HCT116 (cell line): ENCODE data around the gene IL20RA. TPM values are rescaled to one million over a fixed set of nuclear protein-coding genes. Genes with fewer than 3 reads are reported as not detected.

Source experiments
- ATAC-seq: fragments of 200-7000 bp; cut with Tn5 transposase; 2 replicates; pipeline ENCODE4 v1.9.1; 2020; ENCODE audit warnings: mild to moderate bottlenecking, moderate library complexity
- BruUV-seq: library from RNA; stranded (reverse); fragments of 400-500 nt; replicated peaks from 2 replicates; lab custom pipeline; 2021; lab: Mats Ljungman, UMichigan
- CTCF ChIA-PET: fragments of 300-600 bp; sonication (Branson Sonifier 250); formaldehyde crosslinking; loops from one replicate; lab custom pipeline; 2021; ENCODE audit warnings: antibody characterized with exemption; lab: Charles Lee
- POLR2A ChIA-PET: fragments of 300-600, 350-600 bp; sonication (Branson Sonifier 250); formaldehyde crosslinking; loops from one replicate; lab custom pipeline; 2021; ENCODE audit warnings: antibody characterized with exemption; lab: Charles Lee
- RAD21 ChIA-PET, 2 experiments: fragments of 300-600 bp; sonication (Branson Sonifier 250); formaldehyde crosslinking; loops; one replicate each; lab custom pipeline; 2023; ENCODE audit warnings: low total read pairs in 2 of 2; ENCODE audit not compliant: uncharacterized antibody in 2 of 2, unreplicated experiment in 2 of 2, low non-redundant PET in 1 of 2; lab: Charles Lee
- DNase-seq: peaks from one replicate; pipeline ENCODE4 v3.0.0-alpha.2; 2010; ENCODE audit warnings: low read depth, low spot score
- H2AFZ ChIP-seq: fragments of 200-600 bp; shearing (Covaris generic), sonication (generic); 2 replicates; pipeline ENCODE4 v1.6.1; 2017; ENCODE audit warnings: low read depth, mixed run types, mixed read lengths, antibody characterized with exemption, low read length; ENCODE audit not compliant: poor library complexity, severe bottlenecking
- H3K27ac ChIP-seq: 2 replicates; pipeline ENCODE4 v1.5.1; 2012; ENCODE audit warnings: low read depth, low read length
- H3K27me3 ChIP-seq: fragments of 200-600 bp; sonication (generic); 2 replicates; pipeline ENCODE4 v1.6.1; 2016; ENCODE audit warnings: mixed run types, low read length, mixed read lengths; ENCODE audit not compliant: insufficient read depth
- H3K36me3 ChIP-seq, 2 experiments: fragments of 200-500 bp in 1 of 2; fragments of 200-600 bp in 1 of 2; sonication (Bioruptor generic) in 1 of 2; sonication (generic) in 1 of 2; 2 replicates each; pipeline versions ENCODE4 v1.5.1 to v1.6.1; 2014 to 2016; ENCODE audit warnings: low read length in 2 of 2, inconsistent platforms in 1 of 2, mixed read lengths in 1 of 2, mixed run types in 1 of 2; ENCODE audit not compliant: insufficient read depth in 2 of 2, control insufficient read depth in 1 of 2
- H3K4me1 ChIP-seq, 2 experiments: fragments of 200-600 bp in 1 of 2; sonication (generic) in 1 of 2; 2 replicates each; pipeline versions ENCODE4 v1.5.1 to v1.6.1; 2012 to 2017; ENCODE audit warnings: low read length in 2 of 2, inconsistent platforms in 1 of 2, mild to moderate bottlenecking in 1 of 2, mixed read lengths in 1 of 2, mixed run types in 1 of 2, moderate library complexity in 1 of 2; ENCODE audit not compliant: insufficient read depth in 2 of 2, control insufficient read depth in 1 of 2
- H3K4me2 ChIP-seq: fragments of 200-600 bp; sonication (generic); 2 replicates; pipeline ENCODE4 v1.6.1; 2017; ENCODE audit warnings: mixed run types, low read length, mixed read lengths
- H3K4me3 ChIP-seq, 2 experiments: fragments of 200-600 bp in 1 of 2; sonication (generic) in 1 of 2; replicated peaks in 1 of 2; 2 replicates each; pipeline ENCODE4 v1.5.1; 2011 to 2016; ENCODE audit warnings: low read length in 2 of 2, control low read depth in 1 of 2, low read depth in 1 of 2, mild to moderate bottlenecking in 1 of 2, mixed read lengths in 1 of 2, mixed run types in 1 of 2
- H3K79me2 ChIP-seq: fragments of 200-600 bp; sonication (generic); 2 replicates; pipeline ENCODE4 v1.6.1; 2017; ENCODE audit warnings: mild to moderate bottlenecking, mixed run types, low read length, moderate library complexity, mixed read lengths; ENCODE audit not compliant: insufficient read depth
- H3K9ac ChIP-seq: fragments of 200-600 bp; sonication (generic); 2 replicates; pipeline ENCODE4 v1.6.1; 2016; ENCODE audit warnings: low read length, mixed read lengths
- H3K9me2 ChIP-seq: fragments of 200-600 bp; sonication (generic), shearing (Covaris generic); 2 replicates; pipeline ENCODE4 v1.6.1; 2017; ENCODE audit warnings: mixed run types, mild to moderate bottlenecking, moderate library complexity; ENCODE audit not compliant: insufficient read depth
- H3K9me3 ChIP-seq, 2 experiments: fragments of 200-500 bp in 1 of 2; fragments of 200-600 bp in 1 of 2; sonication (Bioruptor generic) in 1 of 2; sonication (generic) in 1 of 2; 2 replicates each; pipeline ENCODE4 v1.6.1; 2014 to 2017; ENCODE audit warnings: low read length in 2 of 2, mixed read lengths in 2 of 2, inconsistent platforms in 1 of 2, low read depth in 1 of 2, mild to moderate bottlenecking in 1 of 2, mixed run types in 1 of 2, moderate library complexity in 1 of 2; ENCODE audit not compliant: control insufficient read depth in 1 of 2, insufficient read depth in 1 of 2
- H4K20me1 ChIP-seq: fragments of 200-600 bp; sonication (generic), shearing (Covaris generic); 2 replicates; pipeline ENCODE4 v1.6.1; 2017; ENCODE audit warnings: mixed run types, mild to moderate bottlenecking, moderate library complexity; ENCODE audit not compliant: insufficient read depth
- ATF3 ChIP-seq: IDR thresholded peaks from 2 replicates; pipeline ENCODE4 v1.6.1; 2012
- CBX3 ChIP-seq: IDR thresholded peaks from 2 replicates; pipeline ENCODE4 v1.6.1; 2012; ENCODE audit warnings: low read depth
- CEBPB ChIP-seq: IDR thresholded peaks from 2 replicates; pipeline ENCODE4 v1.6.1; 2012; ENCODE audit warnings: low read depth
- CTCF ChIP-seq, 3 experiments: fragments of 200-600 bp in 1 of 3; sonication (generic) in 1 of 3; IDR thresholded peaks in 2 of 3; conservative IDR thresholded peaks in 1 of 3; 2 replicates each; pipeline ENCODE4 v1.5.1; 2012 to 2017; ENCODE audit warnings: low read depth in 2 of 3, low read length in 2 of 3, antibody characterized with exemption in 1 of 3, borderline replicate concordance in 1 of 3, control low read depth in 1 of 3, mild to moderate bottlenecking in 1 of 3, mixed read lengths in 1 of 3, mixed run types in 1 of 3, moderate library complexity in 1 of 3; ENCODE audit not compliant: insufficient read depth in 1 of 3
- ELF1 ChIP-seq: IDR thresholded peaks from 2 replicates; pipeline ENCODE4 v1.6.1; 2012; ENCODE audit warnings: low read depth, borderline replicate concordance
- EZH2phosphoT487 ChIP-seq: fragments of 200-600 bp; IDR thresholded peaks from 2 replicates; pipeline ENCODE4 v1.6.1; 2018; ENCODE audit warnings: antibody characterized with exemption, borderline replicate concordance
- FOSL1 ChIP-seq: IDR thresholded peaks from 2 replicates; pipeline ENCODE4 v1.6.1; 2012; ENCODE audit warnings: low read depth
- JUND ChIP-seq: IDR thresholded peaks from 2 replicates; pipeline ENCODE4 v1.6.1; 2012
- POLR2A ChIP-seq: IDR thresholded peaks from 2 replicates; pipeline ENCODE4 v1.7.0; 2011; ENCODE audit warnings: borderline replicate concordance; ENCODE audit not compliant: insufficient read depth, insufficient read length; ENCODE audit errors: extremely low read depth
- REST ChIP-seq: IDR thresholded peaks from 2 replicates; pipeline ENCODE4 v1.6.1; 2012; ENCODE audit warnings: low read depth
- SIN3A ChIP-seq: IDR thresholded peaks from 2 replicates; pipeline ENCODE4 v1.6.1; 2012; ENCODE audit warnings: low read depth
- SP1 ChIP-seq: IDR thresholded peaks from 2 replicates; pipeline ENCODE4 v1.6.1; 2012; ENCODE audit warnings: low read depth
- TCF7L2 ChIP-seq: IDR thresholded peaks from 2 replicates; pipeline ENCODE4 v1.7.0; 2011; ENCODE audit warnings: borderline replicate concordance, inconsistent platforms; ENCODE audit not compliant: insufficient read depth, insufficient read length; ENCODE audit errors: extremely low read depth
- YY1 ChIP-seq: IDR thresholded peaks from 2 replicates; pipeline ENCODE4 v1.6.1; 2011; ENCODE audit warnings: low read length, low read depth, moderate library complexity, mild to moderate bottlenecking; ENCODE audit not compliant: insufficient replicate concordance; ENCODE audit errors: extremely low read depth
- ZNF274 ChIP-seq: fragments of 200-500 bp; sonication (Bioruptor generic); IDR thresholded peaks from 2 replicates; pipeline ENCODE4 v1.6.1; 2014; ENCODE audit warnings: mild to moderate bottlenecking, low read depth, low read length, inconsistent platforms
- intact Hi-C: fragments of 100-400 bp; cut with micrococcal nuclease; formaldehyde crosslinking; loops from 2 replicates; pipeline ENCODE4 v1.10.0; 2022
- total RNA-seq: library from RNA; stranded (reverse); gene quantifications from one replicate; pipeline ENCODE4 v1.2.1, GENCODE V29; 2021; ENCODE audit not compliant: unreplicated experiment

Gene IL20RA
- total RNA-seq, 1 experiment from 2014 or later, result 1.1 TPM

GRCh38 chr6:137046871-137047412 lies 2.2 kb upstream of the IL20RA start:
- RAD21 ChIA-PET, result no interaction called here
- H2AFZ ChIP-seq, result no peak overlapping the region
- H3K4me3 ChIP-seq, result no peak overlapping the region
- no peaks in the 10 kb centered on the region for H3K9me3 ChIP-seq
- no peak for ATAC-seq
- no peak overlapping the region for H3K9ac ChIP-seq
- POLR2A ChIA-PET, result no interaction called here
- BruUV-seq, result no TSS peak
- no peaks in the 10 kb centered on the region for H3K9me2 ChIP-seq
- CTCF ChIA-PET, result no interaction called here
- no peak overlapping the region for H3K4me2 ChIP-seq
- peaks cover 5% of the 10 kb centered on the region; the same call in 1 of the 2 replicates for H3K27me3 ChIP-seq
- no peak for TF ChIP-seq REST
- no peak for TF ChIP-seq CEBPB
- H3K36me3 ChIP-seq, result no peaks in the 10 kb centered on the region
- no peaks in the 10 kb centered on the region for H4K20me1 ChIP-seq
- no peaks in the 10 kb centered on the region for H3K79me2 ChIP-seq
- H3K27ac ChIP-seq, result no peak overlapping the region
- intact Hi-C loops, result no loop called here
- DNase-seq, result no peak
- peaks cover 4 to 23% of the 10 kb centered on the region in 2 experiments; a peak in 3 of 4 replicates for H3K4me1 ChIP-seq

- H3K9me2 ChIP-seq, result no peaks in the 10 kb centered on the region
- BruUV-seq, result no TSS peak
- POLR2A ChIA-PET, result no interaction called here
- ATAC-seq, result no peak
- no peaks in the 10 kb centered on the region for H4K20me1 ChIP-seq
- intact Hi-C loops, result no loop called here
- H3K4me1 ChIP-seq, result peaks cover 2 to 15% of the 10 kb centered on the region in 2 experiments; a peak in 3 of 4 replicates
- no peak for DNase-seq
- CTCF ChIA-PET, result no interaction called here
- H3K36me3 ChIP-seq, result no peaks in the 10 kb centered on the region
- no peak overlapping the region for H3K27ac ChIP-seq
- no peak overlapping the region for H3K9ac ChIP-seq
- H3K4me3 ChIP-seq, result peak overlapping the region in 1 of 2 experiments; percentile 68; a peak in 3 of 4 replicates
- H3K27me3 ChIP-seq, result peaks cover 5% of the 10 kb centered on the region; the same call in 1 of the 2 replicates
- RAD21 ChIA-PET, result no interaction called here
- H3K9me3 ChIP-seq, result no peaks in the 10 kb centered on the region
- no peaks in the 10 kb centered on the region for H3K79me2 ChIP-seq
- peak overlapping the region; percentile 91 for H3K4me2 ChIP-seq
- H2AFZ ChIP-seq, result peak overlapping the region; percentile 6
- TF ChIP-seq POLR2A, result no peak
- no peak for TF ChIP-seq ZNF274
- no peak for TF ChIP-seq ELF1
- no peak for TF ChIP-seq ATF3
- no peak for TF ChIP-seq EZH2phosphoT487
- TF ChIP-seq TCF7L2, result no peak
- TF ChIP-seq JUND, result no peak
- no peak for TF ChIP-seq CBX3
- TF ChIP-seq YY1, result no peak
- no peak for TF ChIP-seq FOSL1
- no peak for TF ChIP-seq CTCF (IDR thresholded peaks at IDR 0.05 in 2 of 3, conservative IDR thresholded peaks at IDR 0.05 in 1 of 3; ENCODE audit: borderline replicate concordance in 1 of 3, insufficient read depth in 1 of 3, low read depth in 2 of 3, low read length in 2 of 3)
- no peak for TF ChIP-seq SIN3A
- TF ChIP-seq SP1, result no peak
Measured at GRCh38 chr6:137045222-137045789, 541 bp upstream of the IL20RA start.
